Stimulated activated CD4-positive, alpha-beta T cell treated with anti-CD3 and anti-CD28 coated beads, Interleukin-1b, Interleukin-23, amount 100 ng/mL, for 4 hours (primary cell): ENCODE measurements around the gene C19orf18.

Source experiments
- DNase-seq, 2 donors: peaks; one replicate each; pipeline ENCODE4 v3.0.0-alpha.2; 2020; ENCODE audit warnings: low read depth in 2 of 2

C19orf18 gene

GRCh38 chr19:57947419-57948134, 26.8 kb downstream of the C19orf18 start, which contains the start of gene ZNF256:
TSS of gene ZNF256 (minus strand) at chr19:57947706. CDS start at chr19:57947474, 232 bp downstream.
- peak; percentile 75 to 84 for DNase-seq

- no peak for DNase-seq
Measured at GRCh38 chr19:57947088-57947418, 27.3 kb downstream of the C19orf18 start.

DNA sequence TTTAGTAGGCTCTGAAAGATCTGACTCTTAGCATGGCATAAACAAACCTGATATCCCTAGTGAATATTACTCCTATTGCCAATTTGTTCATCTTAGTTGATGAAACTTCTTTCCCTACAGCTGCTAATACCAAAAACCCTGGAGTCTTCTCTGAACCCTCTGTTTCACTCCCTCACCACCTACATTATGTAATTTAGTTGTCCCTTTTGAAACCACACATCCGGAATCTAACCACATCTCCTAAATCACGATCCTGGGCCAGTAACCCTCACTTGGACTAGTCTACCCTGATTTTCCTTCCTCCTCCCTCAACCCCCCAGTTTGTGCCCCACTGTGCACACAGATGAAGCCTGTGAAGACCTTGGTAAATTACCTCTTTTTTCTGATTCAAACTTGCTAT, 28.0 kb downstream of the C19orf18 start:
- no peak for DNase-seq

GRCh38 chr19:57941593-57941992, 32.7 kb downstream of the C19orf18 start:
- DNase-seq: no peak

DNA sequence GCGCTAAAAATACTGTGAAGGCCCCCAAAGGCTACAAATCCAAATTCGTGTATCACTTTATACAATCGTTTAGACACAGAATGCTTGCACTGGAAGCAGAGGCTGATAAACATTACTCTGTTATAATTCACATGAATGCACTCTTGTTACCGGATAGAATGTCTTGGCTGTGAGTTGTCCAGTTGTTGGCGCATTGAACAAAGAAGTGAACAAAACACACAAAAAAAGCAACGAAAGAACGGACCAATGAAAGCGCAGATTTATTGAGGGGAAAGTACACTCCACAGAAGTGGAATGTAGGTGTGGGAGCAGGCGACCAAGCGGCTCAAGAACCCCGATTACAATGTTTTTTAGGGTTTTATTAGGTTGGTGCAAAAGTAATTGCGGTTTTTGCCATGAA, 38.6 kb downstream of the C19orf18 start:
- DNase-seq: no peak

DNA sequence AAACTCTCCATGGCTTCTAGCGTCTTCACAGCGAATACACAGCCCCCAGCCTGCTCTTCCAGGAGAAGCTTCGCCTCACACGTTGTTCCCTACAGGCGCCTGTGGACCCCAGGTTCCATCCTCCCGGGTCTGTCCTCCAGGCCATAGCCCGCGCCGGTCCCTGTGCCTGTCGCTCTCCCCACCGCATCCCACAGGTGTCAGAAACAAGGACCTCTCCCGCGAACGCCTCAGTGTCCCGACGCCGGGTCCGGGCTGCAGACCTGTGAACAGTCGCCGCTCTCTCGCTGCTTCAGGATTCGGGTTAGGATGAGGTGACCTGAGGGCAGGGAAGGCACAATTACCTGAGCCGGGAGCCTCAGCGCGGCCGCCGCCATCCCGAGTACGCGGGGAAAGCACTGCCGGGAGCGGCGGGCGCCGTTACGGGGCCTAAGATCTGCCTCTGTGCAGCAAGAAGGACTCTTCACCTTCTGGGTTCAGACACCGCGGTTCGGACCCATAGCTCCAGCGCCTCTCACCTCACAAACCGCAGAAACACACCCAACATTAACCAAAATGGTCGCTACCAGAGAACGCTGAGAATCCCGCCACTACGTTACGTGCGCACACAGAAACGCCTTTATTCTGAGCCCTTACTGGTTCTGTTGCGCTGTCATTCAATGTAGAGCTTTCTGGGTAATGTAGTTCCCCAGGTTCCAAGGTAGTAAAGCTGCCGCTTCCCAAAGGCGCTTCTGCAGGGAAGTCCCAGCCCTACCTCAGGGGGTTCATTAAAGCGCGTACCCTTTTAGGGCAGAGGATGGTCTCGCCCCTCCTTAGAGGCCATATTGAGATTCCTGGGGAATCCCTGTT, 39.3 kb downstream of the C19orf18 start, which contains the start of gene ZNF418:
Gene ZNF418, minus strand, starts transcription at position 583 of the 846 bp plus-strand sequence. CDS start 1,580 bp downstream, outside the sequence.
- no peak for DNase-seq

DNA sequence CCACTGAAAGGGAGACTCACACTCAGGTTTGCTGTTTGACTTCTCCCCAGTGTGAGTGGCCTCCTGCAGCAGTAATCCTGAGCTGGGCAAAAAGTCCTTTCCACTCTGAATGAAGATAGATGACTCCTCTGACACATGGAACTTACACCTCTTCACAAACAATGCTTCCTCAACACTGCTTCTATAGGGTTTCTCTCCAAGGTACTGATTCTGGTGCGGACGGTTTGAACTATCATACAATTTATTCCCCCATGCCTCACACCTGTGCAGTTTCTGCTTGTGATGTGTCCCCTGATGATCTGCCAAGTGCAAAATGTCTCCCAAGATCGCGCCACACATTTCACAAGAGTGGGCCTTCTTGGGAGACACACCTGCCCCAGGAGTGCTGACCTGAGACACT, 46.7 kb downstream of the C19orf18 start:
- DNase-seq: no peak

GRCh38 chr19:57916168-57916995, 58.0 kb downstream of the C19orf18 start, which contains the start of gene ZNF417:
TSS of gene ZNF417 (minus strand) at chr19:57916592. CDS start at chr19:57916411, 181 bp downstream.
- peak; percentile 59 to 69 for DNase-seq

- no peak for DNase-seq
Measured at GRCh38 chr19:57914531-57914930, 59.8 kb downstream of the C19orf18 start.
